Muscle of back (tissue), 11 donors: ENCODE measurements around the gene FJX1. TPM values are rescaled to one million over a fixed set of nuclear protein-coding genes. Genes with fewer than 3 reads are reported as not detected.
A peak's percentile ranks its signal among the peaks of the same experiment; 100 is the strongest.

Experiments used
- DNase-seq, 3 donors: peaks; one replicate each; pipeline versions ENCODE4 v3.0.0 to v3.0.0-alpha.2; 2013
- polyA plus RNA-seq, 10 donors: library from polyadenylated mRNA; unstranded; fragments of 120-200 nt; gene quantifications; one replicate each; pipeline ENCODE4 v1.2.1, GENCODE V29; 2013; ENCODE audit not compliant: insufficient read length in 10 of 10

The FJX1 gene
- polyA plus RNA-seq, 10 donors = 5.0 to 16.8 (median 8.7) TPM

DNA sequence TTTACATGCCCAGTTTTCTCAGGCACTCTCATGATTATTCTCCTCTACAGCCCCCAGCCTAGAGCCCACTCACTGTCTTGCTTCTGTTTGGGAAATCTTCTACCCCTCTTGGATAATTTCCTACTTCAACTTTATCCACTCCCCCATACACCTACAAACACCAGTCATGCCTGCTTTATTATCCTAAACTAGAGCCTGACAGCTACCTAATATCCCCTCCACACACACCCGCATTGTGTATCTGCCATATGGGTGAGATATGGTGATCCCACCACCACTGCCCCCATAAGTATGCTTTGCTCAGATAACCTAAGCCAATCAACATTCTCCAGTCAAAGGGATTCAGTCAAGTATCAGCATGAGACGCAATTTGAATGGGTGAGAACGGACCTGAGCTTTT is 15.3 kb upstream of the FJX1 start:
- DNase-seq = no peak

DNA sequence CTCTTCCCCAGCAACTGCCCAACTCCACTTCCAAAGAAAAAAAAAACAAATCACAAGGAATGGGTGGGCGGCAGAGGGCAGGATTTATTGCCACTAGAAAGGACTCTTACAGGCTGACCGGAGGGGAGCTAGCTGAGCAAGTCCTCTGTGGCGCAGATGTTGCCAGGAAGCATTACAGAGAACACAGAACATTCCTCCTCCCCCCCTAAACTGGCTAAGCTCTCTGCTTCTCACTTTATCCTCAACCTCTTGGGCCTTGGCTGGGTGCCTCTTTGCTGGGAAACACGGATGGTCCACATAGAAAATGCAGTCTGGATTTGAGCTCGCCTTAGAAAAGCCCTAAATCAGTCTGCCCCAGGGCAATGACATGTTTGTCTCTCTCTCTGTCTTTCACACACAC is 12.6 kb upstream of the FJX1 start:
- peak; percentile 23 to 86 (median 78) for DNase-seq

DNA sequence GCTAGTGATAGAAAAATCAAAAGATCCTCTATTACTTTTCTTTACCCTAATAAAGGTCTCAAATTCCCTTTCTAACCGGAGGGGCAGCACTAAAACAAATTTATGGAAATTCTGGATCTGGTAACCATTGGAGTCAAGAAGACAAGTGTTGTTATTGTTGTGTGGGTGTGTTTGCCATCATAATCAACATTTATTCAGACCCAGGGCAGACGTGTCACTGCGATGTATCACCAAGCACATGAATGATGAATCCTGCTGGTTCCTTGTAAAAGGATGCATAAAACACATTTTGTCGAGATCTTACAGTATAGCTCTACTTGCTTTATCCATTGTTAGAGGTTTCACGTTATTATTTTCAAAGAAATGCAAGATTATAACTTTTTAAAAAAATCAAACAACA is 12.1 kb upstream of the FJX1 start:
- no peak for DNase-seq

DNA sequence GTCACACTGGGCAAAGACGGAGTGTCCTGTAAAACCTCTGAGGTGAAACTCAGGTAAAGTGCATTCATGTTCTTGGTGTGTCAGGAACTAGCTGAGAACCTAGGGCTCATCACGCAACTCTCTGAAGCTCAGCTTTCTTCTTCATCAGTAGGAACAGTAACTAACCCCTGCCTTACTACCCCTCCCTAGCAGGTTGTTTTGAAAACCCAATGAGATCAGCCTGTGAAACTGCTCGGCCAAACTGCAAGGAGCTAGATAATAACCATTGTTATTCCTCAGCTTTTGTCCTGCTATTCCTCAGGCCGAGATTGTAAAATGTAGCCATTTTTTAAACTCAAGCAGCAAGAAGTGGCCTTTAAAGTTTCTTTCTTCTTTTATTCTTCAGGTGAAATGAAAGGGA is 9.8 kb upstream of the FJX1 start:
- DNase-seq = no peak

DNA sequence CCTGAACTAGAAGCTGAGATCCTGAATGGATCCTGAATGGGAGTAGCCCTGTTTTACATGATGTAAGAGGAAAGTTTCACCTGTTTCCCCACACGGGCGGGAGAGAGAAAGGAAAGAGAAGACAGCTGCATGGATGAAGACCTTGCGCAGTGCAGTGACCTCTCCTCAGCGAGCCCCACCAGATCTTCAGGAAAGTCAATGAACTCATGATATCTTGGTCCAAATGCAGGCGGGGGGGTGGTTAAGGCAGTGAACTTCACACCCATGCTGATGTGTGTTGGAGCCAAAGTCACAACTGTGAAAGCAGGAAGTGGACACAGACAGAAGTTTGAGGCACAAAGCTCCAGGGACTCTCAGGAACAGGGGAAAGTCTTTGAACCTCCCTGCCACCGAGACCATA is 8.6 kb upstream of the FJX1 start:
- no peak for DNase-seq

DNA sequence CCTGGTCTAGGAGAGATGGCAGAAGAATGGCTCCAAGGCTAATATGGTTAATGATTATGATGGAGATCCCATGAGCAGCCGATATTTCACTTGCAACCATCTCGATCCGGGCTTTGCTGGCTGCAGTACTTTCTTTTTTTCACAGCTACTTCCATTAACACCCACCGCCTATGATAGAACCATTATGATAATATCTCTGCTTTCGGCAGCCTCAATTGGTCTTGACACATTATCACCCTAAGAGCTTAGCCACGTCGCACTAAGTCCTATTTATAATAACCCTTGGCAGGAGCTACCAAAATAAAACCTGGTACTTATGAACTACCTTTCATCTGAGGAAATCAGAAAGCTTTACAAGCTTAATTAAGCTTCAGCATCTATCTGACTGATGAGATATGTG is 7.6 kb upstream of the FJX1 start:
- no peak for DNase-seq

DNA sequence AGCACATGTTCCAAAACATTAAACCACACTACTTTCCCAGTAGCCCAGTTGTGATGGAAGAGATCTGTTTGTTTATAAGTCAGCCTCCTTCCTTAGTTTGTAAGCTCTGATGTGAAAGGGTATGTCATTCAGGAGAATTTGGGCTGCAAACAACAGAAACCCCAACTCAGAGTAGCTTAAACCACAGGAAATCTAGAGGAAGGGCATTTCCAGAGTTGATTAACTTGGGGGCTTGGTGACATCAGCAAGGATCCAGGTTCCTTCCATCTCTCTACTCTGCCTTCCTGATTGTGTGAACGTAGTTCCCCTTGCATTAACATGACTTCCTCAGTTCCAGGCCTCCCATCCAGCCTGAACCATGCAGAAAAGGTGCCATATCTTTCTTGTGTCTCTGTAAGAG is 6.5 kb upstream of the FJX1 start:
- no peak for DNase-seq

DNA sequence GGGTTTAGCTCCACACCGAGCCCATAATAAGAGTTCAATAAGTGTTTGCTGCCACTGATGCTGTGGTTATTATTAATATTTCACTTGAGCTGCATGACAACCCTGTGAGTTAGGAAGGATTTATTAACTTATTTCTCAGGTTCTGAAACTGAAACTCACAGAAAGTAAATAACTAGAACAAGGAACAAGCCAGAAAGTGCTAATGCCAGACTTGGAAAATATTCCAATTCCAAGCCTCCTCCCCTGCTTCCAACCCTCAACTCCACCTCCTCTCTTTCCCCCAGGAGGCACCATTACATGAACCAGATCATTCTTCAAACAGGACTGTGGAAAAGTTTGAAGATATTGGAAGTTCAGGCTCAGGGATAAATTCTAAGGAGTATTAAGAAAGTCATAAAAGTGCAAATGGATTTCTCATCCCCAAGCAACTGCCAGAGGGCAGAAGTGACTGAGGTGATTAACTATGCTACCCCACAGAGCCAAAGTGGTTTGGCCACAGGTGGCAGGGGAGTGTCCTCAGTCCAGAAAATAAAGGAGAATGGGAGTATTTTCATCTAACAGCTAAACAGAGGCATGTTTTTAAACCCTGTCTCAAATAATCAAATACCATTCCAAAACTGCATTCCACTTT is 3.2 kb upstream of the FJX1 start:
- DNase-seq = no peak

DNA sequence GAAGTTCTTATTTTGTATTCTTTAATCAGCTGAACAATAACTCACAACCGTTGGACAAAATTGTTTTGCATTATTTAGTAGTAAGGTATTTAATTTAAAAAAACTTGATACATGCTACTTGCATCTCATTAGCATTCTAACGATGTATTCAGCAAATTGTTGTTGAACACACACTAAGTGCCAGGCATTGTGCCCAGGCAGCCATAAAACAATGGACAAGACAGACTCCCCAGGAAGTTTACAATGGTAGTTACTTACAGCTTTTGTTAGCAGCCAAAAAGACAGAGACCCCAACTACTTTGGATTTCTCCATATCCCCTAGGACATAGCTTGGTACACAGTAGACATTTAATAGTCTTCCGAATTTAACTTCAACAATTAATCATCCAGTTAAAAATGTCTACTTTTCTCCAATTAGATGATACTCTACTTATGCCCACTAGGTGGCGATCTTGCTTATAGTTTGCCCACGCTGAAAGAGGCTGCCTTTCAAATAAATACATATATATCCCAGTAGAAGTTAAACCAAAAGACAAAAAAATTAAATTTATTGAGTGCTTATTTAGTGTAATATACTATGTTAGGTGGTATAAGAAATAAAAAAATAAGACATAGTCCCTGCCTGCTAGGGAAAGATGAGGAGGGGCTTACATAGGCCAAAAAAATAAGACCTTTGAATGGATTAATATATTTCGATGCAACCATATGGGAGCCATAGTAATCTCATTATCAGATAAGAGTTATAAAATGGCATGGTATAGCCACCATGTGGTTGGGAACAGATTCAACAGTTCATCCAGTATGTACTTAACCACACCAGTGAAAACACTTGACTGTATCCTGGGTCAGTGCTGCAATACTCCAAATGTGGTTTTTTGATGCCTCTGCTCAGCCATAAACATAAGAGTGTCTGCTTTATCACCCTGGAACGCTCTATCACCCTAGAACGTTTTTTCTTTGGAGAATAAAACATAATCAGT is 2.0 kb upstream of the FJX1 start:
- DNase-seq = peak; percentile 51 to 80 (median 68)

DNA sequence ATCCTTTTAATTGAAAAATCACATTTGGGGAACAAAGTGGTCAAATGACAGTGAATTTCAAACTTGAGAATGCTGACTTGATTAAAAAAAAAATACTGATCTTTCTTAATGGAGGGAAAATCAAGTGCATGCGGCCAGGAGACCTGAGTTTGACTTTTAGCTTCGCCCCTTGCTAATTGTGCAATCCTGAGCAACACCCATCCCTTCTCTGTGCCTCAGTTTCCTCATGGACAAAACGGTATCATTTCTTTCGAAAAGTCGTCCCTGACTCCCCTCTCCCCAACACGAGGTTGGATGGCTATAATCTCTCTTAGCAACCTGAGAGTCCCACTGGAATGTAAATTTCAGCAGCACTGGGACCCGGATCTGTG is 959 bp upstream of the FJX1 start:
- DNase-seq = no peak

DNA sequence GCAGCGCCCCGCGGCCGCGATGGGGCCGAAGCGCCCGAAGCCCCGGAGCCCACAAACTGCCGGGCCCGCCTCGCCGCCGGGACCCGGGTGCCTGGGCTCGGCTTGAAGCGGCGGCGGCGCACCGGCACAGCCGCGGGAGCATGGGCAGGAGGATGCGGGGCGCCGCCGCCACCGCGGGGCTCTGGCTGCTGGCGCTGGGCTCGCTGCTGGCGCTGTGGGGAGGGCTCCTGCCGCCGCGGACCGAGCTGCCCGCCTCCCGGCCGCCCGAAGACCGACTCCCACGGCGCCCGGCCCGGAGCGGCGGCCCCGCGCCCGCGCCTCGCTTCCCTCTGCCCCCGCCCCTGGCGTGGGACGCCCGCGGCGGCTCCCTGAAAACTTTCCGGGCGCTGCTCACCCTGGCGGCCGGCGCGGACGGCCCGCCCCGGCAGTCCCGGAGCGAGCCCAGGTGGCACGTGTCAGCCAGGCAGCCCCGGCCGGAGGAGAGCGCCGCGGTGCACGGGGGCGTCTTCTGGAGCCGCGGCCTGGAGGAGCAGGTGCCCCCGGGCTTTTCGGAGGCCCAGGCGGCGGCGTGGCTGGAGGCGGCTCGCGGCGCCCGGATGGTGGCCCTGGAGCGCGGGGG is 346 bp downstream of the FJX1 start:
- no peak for DNase-seq

DNA sequence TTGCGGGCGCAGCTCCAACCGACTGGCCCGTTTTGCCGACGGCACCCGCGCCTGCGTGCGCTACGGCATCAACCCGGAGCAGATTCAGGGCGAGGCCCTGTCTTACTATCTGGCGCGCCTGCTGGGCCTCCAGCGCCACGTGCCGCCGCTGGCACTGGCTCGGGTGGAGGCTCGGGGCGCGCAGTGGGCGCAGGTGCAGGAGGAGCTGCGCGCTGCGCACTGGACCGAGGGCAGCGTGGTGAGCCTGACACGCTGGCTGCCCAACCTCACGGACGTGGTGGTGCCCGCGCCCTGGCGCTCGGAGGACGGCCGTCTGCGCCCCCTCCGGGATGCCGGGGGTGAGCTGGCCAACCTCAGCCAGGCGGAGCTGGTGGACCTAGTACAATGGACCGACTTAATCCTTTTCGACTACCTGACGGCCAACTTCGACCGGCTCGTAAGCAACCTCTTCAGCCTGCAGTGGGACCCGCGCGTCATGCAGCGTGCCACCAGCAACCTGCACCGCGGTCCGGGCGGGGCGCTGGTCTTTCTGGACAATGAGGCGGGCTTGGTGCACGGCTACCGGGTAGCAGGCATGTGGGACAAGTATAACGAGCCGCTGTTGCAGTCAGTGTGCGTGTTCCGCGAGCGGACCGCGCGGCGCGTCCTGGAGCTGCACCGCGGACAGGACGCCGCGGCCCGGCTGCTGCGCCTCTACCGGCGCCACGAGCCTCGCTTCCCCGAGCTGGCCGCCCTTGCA is 1.0 kb downstream of the FJX1 start:
- DNase-seq = peak in 2 of 3 donors; percentile 19 to 87

DNA sequence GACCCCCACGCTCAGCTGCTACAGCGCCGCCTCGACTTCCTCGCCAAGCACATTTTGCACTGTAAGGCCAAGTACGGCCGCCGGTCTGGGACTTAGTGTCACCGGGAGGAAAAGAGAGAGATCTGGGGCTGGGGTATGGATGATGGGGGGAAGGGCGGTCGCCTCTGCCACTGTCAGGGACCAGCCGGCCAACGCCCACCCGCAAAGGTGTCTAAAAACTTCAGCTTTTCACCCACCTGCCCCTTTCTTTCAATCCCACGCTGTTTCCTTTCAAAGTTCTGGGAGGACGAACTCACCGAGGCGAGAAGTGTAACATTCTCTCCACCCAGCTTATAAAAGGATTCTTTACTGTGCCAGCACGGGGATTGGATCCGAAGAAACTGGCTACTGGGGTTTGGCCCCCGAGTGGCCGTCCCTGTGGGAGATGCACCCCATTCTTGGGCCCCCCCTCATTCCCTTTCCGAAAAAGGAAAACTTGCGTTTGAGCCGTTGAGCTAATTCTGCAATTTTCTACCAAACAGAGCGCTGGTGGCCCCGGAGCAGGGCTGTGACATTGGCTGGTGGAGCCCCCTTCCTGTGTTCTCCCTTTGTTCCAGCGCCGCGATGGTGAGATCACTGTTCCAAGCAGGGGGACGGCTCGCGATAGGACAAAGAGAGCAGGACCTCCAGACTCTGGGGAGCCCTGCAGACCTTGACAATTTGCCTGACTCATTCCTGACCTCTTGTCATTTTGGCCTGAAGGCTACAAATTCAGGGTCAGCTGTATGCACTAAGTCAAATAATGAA is 1.8 kb downstream of the FJX1 start:
- DNase-seq = peak; percentile 20 to 68 (median 46)

DNA sequence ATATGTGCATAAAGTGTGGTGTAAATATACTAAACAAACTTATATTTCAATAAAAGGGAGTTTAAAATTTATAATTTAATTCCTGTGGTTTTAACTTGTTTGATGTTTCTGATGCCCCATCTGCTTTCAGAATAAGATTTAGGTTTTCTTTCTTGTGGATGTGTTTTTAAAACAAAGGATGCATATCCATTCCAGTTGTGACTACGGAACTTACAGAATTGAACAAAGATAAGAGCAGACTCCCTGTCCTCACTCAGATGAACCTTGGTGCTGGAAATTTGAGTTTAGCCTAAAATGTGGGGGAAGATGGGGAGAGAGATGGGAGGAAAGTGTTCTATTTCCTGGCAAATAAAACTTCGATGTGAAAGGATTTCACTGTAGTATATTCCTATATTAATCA is 2.5 kb downstream of the FJX1 start:
- no peak for DNase-seq

DNA sequence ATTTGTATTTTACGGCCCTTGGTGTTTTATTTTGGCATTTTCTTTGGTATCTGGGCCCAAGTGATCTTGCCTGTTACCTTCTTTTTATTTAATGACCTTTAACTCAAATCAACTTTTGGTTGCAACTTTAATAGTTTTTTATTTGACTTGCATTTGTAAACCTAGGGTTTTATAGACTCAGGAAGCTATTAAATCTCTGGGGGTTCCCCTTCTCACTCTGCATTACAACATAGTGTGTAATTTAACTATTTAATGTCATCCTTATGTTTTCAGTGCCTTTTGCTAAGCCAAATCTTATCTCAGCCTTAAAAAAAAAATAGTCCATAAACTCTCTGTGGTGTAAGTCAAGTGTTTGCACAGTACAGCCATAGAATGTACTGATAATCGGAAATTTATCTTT is 3.4 kb downstream of the FJX1 start:
- DNase-seq = no peak

DNA sequence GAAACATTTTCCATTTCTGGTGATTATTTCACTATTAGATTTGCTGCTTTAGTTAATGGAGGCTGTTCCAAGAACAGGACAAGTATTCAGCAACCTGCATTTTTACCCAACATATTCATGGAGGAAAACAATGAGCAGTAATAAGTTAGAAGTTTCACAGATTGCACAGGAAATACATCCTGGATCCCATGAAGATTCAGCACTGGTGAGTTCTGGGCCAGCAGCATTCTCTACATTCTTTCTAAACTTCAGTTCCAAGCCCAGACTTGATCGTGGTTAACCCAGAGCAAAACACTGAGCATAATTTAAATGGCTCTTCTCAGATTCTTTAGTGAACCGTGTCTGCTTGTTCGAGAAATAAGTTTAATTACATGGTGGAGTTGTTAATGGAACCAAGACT is 3.8 kb downstream of the FJX1 start:
- DNase-seq = peak in 2 of 3 donors; percentile 39 to 64

DNA sequence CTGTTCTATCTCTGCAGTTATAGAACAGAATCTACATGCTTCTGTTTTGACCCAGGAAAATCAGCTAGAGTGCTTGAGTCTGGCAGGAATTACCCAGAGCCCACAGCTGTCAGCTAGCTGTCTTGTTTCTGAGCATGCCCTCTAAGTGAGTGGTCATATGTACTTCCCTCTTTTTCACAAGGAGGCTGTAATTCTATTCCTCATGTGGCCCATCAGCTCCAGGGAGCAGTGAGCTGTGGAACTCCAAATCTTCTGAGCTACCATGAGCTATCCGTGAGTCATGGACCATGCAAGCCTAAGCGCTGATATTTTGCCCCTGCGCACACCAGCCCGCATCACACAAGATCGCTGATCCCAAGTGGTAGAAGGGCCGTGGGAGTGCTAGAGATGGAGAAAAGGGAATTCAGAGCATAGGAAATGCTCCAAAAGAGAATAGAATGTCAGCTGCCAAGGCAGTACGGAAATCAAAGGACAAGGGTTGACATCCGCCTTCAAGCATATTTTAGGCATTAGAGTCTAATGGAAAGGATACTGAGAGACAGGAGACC is 5.4 kb downstream of the FJX1 start:
- DNase-seq = peak in 1 of 3 donors; percentile 66

DNA sequence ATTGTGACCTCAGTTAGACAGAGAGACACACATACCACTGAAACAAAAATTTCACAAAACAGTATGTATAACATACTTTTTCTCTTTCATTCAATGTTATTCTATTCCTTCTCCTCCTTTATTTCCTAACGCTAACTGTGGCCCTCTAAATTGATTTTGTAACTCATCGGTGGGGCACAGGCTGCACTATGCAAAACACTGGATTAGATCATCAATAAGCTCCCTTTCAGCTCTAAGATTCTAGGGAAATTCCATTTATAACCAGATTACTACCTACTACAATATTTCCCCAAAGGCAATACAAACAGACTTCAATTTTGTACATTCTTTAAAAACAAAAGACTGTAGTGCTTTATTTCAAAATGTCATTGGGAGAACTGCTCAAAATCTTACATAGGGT is 6.1 kb downstream of the FJX1 start:
- no peak for DNase-seq

DNA sequence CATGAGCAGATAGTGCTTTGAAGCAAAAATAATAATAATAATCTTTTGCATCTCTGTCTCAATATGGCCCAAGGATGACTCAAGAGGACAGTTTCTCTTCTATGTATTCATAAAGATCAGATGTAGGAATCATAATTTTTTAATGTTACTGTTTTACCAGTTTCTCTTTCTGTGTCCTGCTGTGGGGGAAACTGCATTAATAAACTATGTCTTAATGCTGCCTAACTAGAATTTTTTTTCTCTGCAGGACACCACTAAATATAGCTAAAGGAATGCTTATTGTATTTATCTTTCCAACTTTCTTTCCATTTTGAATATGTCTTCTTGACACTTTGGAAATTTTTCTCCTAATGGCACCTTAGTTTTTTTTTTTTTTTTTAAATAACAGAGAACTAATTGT is 6.5 kb downstream of the FJX1 start:
- DNase-seq = no peak

DNA sequence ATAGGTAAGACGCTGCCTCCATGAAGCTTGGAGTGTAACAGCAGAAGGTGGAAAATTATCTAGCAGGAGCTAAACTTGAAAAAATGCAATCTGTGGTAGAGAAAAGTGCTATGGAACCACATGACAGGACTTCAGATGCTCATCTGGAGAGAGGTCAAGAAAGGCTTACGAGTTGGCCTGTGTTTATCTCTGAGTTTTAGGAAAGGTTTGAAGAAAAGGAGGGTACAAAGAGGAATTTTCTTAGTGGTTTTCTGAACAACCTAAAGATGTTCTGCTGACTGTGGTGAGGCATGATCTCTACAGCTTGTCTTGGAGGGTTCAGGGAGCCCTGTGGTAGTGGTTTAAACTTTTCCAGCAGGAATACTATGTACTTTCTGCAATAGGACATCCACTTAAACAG is 8.2 kb downstream of the FJX1 start:
- DNase-seq = no peak

DNA sequence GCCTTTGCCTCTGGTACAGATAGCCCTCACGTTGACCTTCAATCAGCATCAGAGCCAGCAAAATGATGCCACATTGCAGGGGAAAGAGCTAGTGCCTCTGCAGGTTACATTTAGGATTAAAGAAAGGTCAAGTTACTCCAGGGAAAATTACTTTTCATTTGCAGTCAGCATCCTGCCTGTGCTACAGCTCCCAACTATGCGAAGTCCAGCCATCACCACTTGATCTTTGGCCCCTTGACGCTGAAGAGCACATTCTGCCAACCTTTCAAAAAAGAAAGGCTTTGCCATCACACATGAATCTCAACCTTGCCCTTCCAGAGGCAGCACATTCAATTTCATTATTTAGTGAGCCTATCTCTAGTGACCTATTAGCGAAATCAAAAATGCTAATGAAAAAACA is 11.3 kb downstream of the FJX1 start:
- DNase-seq = no peak
